ENCODE measurements around the gene KCNK2.

KCNK2 gene

DNA sequence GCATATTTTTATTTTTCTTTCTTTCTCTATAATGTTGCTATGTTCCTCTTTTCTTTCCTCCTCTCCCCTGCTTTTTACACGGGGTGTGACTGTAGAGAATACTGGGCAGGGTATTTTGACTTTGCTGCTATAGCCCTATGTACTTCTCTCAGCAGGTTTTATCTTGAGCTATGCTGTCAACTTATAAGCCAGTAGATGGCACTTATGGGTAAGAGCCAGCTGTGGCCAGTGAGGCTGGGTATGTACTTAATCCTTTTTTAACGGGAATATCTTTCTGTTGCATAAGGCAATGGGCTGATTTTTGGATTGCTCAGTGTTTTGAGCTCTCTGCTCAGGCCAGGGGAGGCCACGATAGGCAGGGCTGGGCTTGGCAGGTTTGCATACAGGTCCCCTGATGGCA lies 99.0 kb downstream of the KCNK2 start:
- Histone ChIP-seq H3K4me2 (ENCODE audit: low read depth, low read length, poor library complexity, severe bottlenecking) (no peak overlapping the region), H3K9me2 (replicated peaks; ENCODE audit: low read depth, low read length) (no peaks in the 10 kb centered on the region), H3K4me3 (ENCODE audit: low read length, poor library complexity, severe bottlenecking) (no peak overlapping the region), H3K9me3 (ENCODE audit: insufficient read depth, low read depth, low read length) (no peaks in the 10 kb centered on the region), H3F3A (ENCODE audit: low read depth) (no peaks in the 10 kb centered on the region), H3K9ac (ENCODE audit: low read depth, low read length, poor library complexity, severe bottlenecking) (no peak overlapping the region), H3K27me3 (ENCODE audit: insufficient read depth, low read length, poor library complexity, severe bottlenecking) (no peaks in the 10 kb centered on the region), H3K79me2 (ENCODE audit: insufficient read depth, low read length) (no peaks in the 10 kb centered on the region), H3K4me1 (ENCODE audit: insufficient read depth, low read length, poor library complexity, severe bottlenecking) (no peaks in the 10 kb centered on the region), H2AFZ (ENCODE audit: low read length) (no peak overlapping the region), H4K20me1 (ENCODE audit: insufficient read depth, low read length, poor library complexity, severe bottlenecking) (no peaks in the 10 kb centered on the region), H3K36me3 (ENCODE audit: insufficient read depth, low read length) (no peaks in the 10 kb centered on the region)
- TF ChIP-seq EZH2phosphoT487 (IDR thresholded peaks at IDR 0.05; ENCODE audit: borderline replicate concordance), result no peak
- TF ChIP-seq, protein P1, sequence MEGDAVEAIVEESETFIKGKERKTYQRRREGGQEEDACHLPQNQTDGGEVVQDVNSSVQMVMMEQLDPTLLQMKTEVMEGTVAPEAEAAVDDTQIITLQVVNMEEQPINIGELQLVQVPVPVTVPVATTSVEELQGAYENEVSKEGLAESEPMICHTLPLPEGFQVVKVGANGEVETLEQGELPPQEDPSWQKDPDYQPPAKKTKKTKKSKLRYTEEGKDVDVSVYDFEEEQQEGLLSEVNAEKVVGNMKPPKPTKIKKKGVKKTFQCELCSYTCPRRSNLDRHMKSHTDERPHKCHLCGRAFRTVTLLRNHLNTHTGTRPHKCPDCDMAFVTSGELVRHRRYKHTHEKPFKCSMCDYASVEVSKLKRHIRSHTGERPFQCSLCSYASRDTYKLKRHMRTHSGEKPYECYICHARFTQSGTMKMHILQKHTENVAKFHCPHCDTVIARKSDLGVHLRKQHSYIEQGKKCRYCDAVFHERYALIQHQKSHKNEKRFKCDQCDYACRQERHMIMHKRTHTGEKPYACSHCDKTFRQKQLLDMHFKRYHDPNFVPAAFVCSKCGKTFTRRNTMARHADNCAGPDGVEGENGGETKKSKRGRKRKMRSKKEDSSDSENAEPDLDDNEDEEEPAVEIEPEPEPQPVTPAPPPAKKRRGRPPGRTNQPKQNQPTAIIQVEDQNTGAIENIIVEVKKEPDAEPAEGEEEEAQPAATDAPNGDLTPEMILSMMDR (conservative IDR thresholded peaks at IDR 0.05; ENCODE audit: low read length), result 0 out of 2 replicates have a peak, but pooled peaks have one; percentile 12

DNA sequence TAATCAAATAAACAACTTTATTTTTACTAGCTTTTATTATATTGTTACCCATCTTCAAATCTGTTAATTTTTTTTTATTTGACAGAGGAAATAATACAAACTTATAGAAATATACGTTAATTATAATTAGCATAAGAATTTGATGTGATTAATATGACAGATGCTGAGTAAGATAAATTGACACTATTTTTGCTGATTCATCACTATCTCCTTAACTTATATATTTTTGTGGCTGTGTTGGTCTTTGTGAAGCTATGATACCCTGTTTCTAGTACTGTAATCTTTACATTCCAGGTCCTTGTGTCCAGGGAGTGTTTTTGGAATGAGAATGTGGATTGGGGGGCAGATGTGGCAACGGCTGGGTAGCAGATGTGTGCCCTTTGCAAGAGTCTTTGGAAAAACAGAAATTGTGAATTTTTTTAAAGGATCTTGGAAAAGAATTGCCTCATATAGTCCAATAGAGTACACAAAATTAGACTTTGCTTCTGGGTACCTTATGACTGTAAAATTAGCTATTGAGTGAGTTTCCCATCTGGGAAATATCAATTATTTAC lies 102.6 kb downstream of the KCNK2 start:
- H3K79me2 ChIP-seq (ENCODE audit: insufficient read depth, low read length), result no peaks in the 10 kb centered on the region
- H3K9me2 ChIP-seq (replicated peaks; ENCODE audit: low read depth, low read length), result no peaks in the 10 kb centered on the region
- H3K4me2 ChIP-seq (ENCODE audit: low read depth, low read length, poor library complexity, severe bottlenecking), result no peak overlapping the region
- H4K20me1 ChIP-seq (ENCODE audit: insufficient read depth, low read length, poor library complexity, severe bottlenecking), result no peaks in the 10 kb centered on the region
- H2AFZ ChIP-seq (ENCODE audit: low read length), result no peak overlapping the region
- no peaks in the 10 kb centered on the region for H3K9me3 ChIP-seq (ENCODE audit: insufficient read depth, low read depth, low read length)
- no peaks in the 10 kb centered on the region for H3F3A ChIP-seq (ENCODE audit: low read depth)
- H3K36me3 ChIP-seq (ENCODE audit: insufficient read depth, low read length), result no peaks in the 10 kb centered on the region
- TF ChIP-seq EZH2phosphoT487 (IDR thresholded peaks at IDR 0.05; ENCODE audit: borderline replicate concordance), result no peak
- no peaks in the 10 kb centered on the region for H3K4me1 ChIP-seq (ENCODE audit: insufficient read depth, low read length, poor library complexity, severe bottlenecking)
- H3K9ac ChIP-seq (ENCODE audit: low read depth, low read length, poor library complexity, severe bottlenecking), result no peak overlapping the region
- H3K4me3 ChIP-seq (ENCODE audit: low read length, poor library complexity, severe bottlenecking), result no peak overlapping the region
- no peaks in the 10 kb centered on the region for H3K27me3 ChIP-seq (ENCODE audit: insufficient read depth, low read length, poor library complexity, severe bottlenecking)

GRCh38 chr1:215188302-215188950 lies 105.9 kb downstream of the KCNK2 start:
- Histone ChIP-seq H3K9me3 (ENCODE audit: insufficient read depth, low read depth, low read length) (no peaks in the 10 kb centered on the region), H2AFZ (ENCODE audit: low read length) (no peak overlapping the region), H3K4me2 (ENCODE audit: low read depth, low read length, poor library complexity, severe bottlenecking) (no peak overlapping the region), H3K4me1 (ENCODE audit: insufficient read depth, low read length, poor library complexity, severe bottlenecking) (no peaks in the 10 kb centered on the region), H4K20me1 (ENCODE audit: insufficient read depth, low read length, poor library complexity, severe bottlenecking) (no peaks in the 10 kb centered on the region), H3F3A (ENCODE audit: low read depth) (no peaks in the 10 kb centered on the region), H3K4me3 (ENCODE audit: low read length, poor library complexity, severe bottlenecking) (no peak overlapping the region), H3K27me3 (ENCODE audit: insufficient read depth, low read length, poor library complexity, severe bottlenecking) (no peaks in the 10 kb centered on the region), H3K36me3 (ENCODE audit: insufficient read depth, low read length) (no peaks in the 10 kb centered on the region), H3K79me2 (ENCODE audit: insufficient read depth, low read length) (no peaks in the 10 kb centered on the region), H3K9me2 (replicated peaks; ENCODE audit: low read depth, low read length) (no peaks in the 10 kb centered on the region), H3K9ac (ENCODE audit: low read depth, low read length, poor library complexity, severe bottlenecking) (no peak overlapping the region)
- TF ChIP-seq EZH2phosphoT487 (IDR thresholded peaks at IDR 0.05; ENCODE audit: borderline replicate concordance), result no peak
- TF ChIP-seq, protein P1 (conservative IDR thresholded peaks at IDR 0.05; ENCODE audit: low read length), result no peak

DNA sequence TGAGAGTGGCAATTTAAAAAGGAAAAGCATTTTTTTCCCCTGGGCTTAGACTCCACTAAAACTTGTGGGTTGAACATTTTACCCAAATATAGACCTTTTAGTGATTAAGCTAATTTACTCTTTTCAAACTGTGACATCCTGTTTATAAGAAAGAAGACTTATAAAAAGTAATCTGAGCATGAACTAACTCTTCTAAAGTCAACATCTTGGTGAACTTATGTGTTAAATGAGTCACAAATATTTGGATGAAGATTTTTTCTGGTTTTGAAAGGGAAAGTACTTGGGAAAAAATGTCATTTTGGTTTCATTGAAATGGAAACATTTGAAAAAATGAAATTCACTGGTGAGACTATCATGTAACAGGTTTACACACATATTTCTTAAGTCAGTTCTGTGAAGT lies 109.8 kb downstream of the KCNK2 start:
- no peak overlapping the region for H3K9ac ChIP-seq (ENCODE audit: low read depth, low read length, poor library complexity, severe bottlenecking)
- no peaks in the 10 kb centered on the region for H3F3A ChIP-seq (ENCODE audit: low read depth)
- H3K9me3 ChIP-seq (ENCODE audit: insufficient read depth, low read depth, low read length), result no peaks in the 10 kb centered on the region
- H3K4me1 ChIP-seq (ENCODE audit: insufficient read depth, low read length, poor library complexity, severe bottlenecking), result no peaks in the 10 kb centered on the region
- no peak overlapping the region for H2AFZ ChIP-seq (ENCODE audit: low read length)
- H3K27me3 ChIP-seq (ENCODE audit: insufficient read depth, low read length, poor library complexity, severe bottlenecking), result no peaks in the 10 kb centered on the region
- H3K4me3 ChIP-seq (ENCODE audit: low read length, poor library complexity, severe bottlenecking), result no peak overlapping the region
- TF ChIP-seq, protein P1 (conservative IDR thresholded peaks at IDR 0.05; ENCODE audit: low read length), result no peak
- TF ChIP-seq EZH2phosphoT487 (IDR thresholded peaks at IDR 0.05; ENCODE audit: borderline replicate concordance), result no peak
- no peaks in the 10 kb centered on the region for H3K36me3 ChIP-seq (ENCODE audit: insufficient read depth, low read length)
- peaks cover 5% of the 10 kb centered on the region; the same call in 1 of the 2 replicates for H3K9me2 ChIP-seq (replicated peaks; ENCODE audit: low read depth, low read length)
- H4K20me1 ChIP-seq (ENCODE audit: insufficient read depth, low read length, poor library complexity, severe bottlenecking), result no peaks in the 10 kb centered on the region
- H3K4me2 ChIP-seq (ENCODE audit: low read depth, low read length, poor library complexity, severe bottlenecking), result no peak overlapping the region
- H3K79me2 ChIP-seq (ENCODE audit: insufficient read depth, low read length), result no peaks in the 10 kb centered on the region
